ENCODE results near the gene SPRR1B. TPM values are rescaled to one million over a fixed set of nuclear protein-coding genes. Genes with fewer than 3 reads are reported as not detected.

SPRR1B gene
- total and polyA plus RNA-seq, 2 donors (not counting 1 experiment from before 2014, with no cell fraction given): not detected

DNA sequence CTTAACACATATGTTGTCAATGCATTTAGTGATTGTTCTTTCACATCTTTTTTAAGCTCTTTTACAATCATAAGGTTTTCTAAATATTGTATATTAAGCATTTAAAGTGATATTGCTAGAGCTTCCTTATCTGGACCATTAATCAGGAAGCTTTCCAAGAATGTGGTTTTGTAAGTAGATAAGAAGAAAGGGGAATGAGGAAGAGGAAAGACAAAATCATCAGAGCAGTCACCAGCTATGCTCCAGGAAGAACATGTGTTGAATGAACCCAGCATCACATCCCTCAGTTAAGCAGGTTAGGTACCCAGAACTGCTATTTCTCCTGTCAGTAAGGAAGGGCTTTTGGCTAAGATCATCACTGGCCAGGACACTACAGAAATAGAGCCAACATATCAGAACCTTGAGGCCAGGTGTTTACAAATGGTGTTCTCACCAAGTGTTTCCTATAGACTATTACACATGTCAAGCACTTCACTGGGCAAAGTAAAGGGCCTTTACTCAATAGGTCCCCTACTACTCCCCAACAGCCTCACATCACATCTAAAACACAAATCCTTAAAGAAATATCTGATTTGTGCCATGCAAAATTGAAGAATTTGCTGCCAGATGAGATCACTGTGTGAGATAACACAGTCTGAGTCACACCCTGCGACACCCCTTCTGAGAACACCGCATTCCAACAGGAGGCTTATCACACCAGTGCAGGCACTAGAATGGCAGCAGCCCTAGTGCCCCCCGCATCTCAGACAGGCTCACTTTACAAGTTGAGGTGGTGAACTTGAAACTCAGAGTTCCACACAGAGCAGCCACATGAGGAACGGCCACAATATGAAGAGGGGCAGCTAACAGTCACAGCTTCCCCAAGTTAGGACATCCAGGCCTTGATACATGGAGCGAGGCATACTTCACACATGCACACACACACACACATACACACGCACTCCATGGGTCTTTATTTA lies 28.1 kb downstream of the SPRR1B start:
- CTCF ChIA-PET: no interaction called here

DNA sequence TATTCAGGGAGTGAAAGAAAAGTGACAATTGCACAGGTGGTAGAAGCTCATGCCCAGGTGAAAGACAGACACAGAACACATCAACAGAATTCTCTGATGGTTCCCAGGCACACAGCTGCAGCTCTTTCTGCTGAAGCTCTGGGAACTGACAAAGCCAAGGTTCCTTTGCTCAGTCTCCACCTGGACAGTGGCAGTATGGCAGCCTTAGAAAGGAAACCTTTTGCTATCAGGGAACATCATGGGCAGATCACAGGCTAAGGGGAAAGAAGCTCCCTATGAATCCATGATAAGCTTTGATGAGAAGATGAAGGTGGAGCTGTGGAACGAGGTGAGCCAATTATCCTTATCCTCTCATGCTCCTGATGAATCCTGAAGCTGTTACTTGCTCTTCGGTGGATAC lies 39.2 kb downstream of the SPRR1B start:
- Histone ChIP-seq H3K79me2 (ENCODE audit: control insufficient read depth, insufficient read depth, low read length) (no peaks in the 10 kb centered on the region), H3K9ac (ENCODE audit: low read length) (no peak overlapping the region), H3K27me3 (replicated peaks in 1 of 4; ENCODE audit: control extremely low read depth in 1 of 4, control insufficient read depth in 3 of 4, insufficient read depth in 4 of 4, low read length in 3 of 4) (no peaks in the 10 kb centered on the region), H4K20me1 (ENCODE audit: control insufficient read depth, insufficient read depth, low read length, poor library complexity, severe bottlenecking) (no peaks in the 10 kb centered on the region), H2AFZ (ENCODE audit: insufficient read depth, low read depth, low read length, poor library complexity, severe bottlenecking) (no peak overlapping the region), H3K27ac (ENCODE audit: low read length in 2 of 2) (no peak overlapping the region), H3K4me3 (ENCODE audit: control extremely low read depth in 1 of 5, extremely low read depth in 1 of 5, insufficient read depth in 1 of 5, low read depth in 2 of 5, low read length in 4 of 5) (no peak overlapping the region), H3K9me3 (ENCODE audit: control extremely low read depth in 1 of 3, control insufficient read depth in 2 of 3, insufficient read depth in 1 of 3, low read length in 2 of 3) (no peaks in the 10 kb centered on the region), H3K4me1 (ENCODE audit: control insufficient read depth in 2 of 2, insufficient read depth in 2 of 2, low read length in 2 of 2) (no peaks in the 10 kb centered on the region), H3K4me2 (replicated peaks; ENCODE audit: low read depth, low read length, poor library complexity, severe bottlenecking) (no peak overlapping the region), H3K36me3 (replicated peaks in 1 of 2; ENCODE audit: control extremely low read depth in 1 of 2, control insufficient read depth in 1 of 2, extremely low read depth in 1 of 2, insufficient read depth in 2 of 2, low read length in 1 of 2) (no peaks in the 10 kb centered on the region)
- Mint-ChIP-seq H3K27me3 (peaks cover 25% of the 10 kb centered on the region), H3K4me1 (no peaks in the 10 kb centered on the region), H3K9me3 (ENCODE audit: insufficient read depth) (no peaks in the 10 kb centered on the region), H3K27ac (no peak overlapping the region), H3K4me3 (no peak overlapping the region)
- CTCF ChIA-PET: no interaction called here
- TF ChIP-seq EZH2 (IDR thresholded peaks at IDR 0.05; ENCODE audit: borderline replicate concordance, insufficient read depth, low read depth, low read length, poor library complexity, severe bottlenecking): no peak
- TF ChIP-seq, protein P1, sequence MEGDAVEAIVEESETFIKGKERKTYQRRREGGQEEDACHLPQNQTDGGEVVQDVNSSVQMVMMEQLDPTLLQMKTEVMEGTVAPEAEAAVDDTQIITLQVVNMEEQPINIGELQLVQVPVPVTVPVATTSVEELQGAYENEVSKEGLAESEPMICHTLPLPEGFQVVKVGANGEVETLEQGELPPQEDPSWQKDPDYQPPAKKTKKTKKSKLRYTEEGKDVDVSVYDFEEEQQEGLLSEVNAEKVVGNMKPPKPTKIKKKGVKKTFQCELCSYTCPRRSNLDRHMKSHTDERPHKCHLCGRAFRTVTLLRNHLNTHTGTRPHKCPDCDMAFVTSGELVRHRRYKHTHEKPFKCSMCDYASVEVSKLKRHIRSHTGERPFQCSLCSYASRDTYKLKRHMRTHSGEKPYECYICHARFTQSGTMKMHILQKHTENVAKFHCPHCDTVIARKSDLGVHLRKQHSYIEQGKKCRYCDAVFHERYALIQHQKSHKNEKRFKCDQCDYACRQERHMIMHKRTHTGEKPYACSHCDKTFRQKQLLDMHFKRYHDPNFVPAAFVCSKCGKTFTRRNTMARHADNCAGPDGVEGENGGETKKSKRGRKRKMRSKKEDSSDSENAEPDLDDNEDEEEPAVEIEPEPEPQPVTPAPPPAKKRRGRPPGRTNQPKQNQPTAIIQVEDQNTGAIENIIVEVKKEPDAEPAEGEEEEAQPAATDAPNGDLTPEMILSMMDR (IDR thresholded peaks at IDR 0.05): no peak
- intact Hi-C loops (cut with micrococcal nuclease): no loop called here
- no peak for DNase-seq
- POLR2A ChIA-PET: no interaction called here
- ATAC-seq (ENCODE audit: low read depth): no peak
- no CpG with 5 or more reads among the region's 2 CpGs for WGBS (ENCODE audit: insufficient coverage)

More for the DNA sequence above, 28.1 kb downstream of the SPRR1B start:
- Histone ChIP-seq H3K9me3 (ENCODE audit: control extremely low read depth in 1 of 3, control insufficient read depth in 2 of 3, insufficient read depth in 1 of 3, low read length in 2 of 3) (peaks cover 0 to 1% (median 0%) of the 10 kb centered on the region in 3 donors), H3K4me2 (replicated peaks; ENCODE audit: low read depth, low read length, poor library complexity, severe bottlenecking) (no peak overlapping the region), H3K36me3 (replicated peaks in 1 of 2; ENCODE audit: control extremely low read depth in 1 of 2, control insufficient read depth in 1 of 2, extremely low read depth in 1 of 2, insufficient read depth in 2 of 2, low read length in 1 of 2) (no peaks in the 10 kb centered on the region), H3K27ac (ENCODE audit: low read length in 2 of 2) (no peak overlapping the region), H3K9ac (ENCODE audit: low read length) (no peak overlapping the region), H3K4me1 (ENCODE audit: control insufficient read depth in 2 of 2, insufficient read depth in 2 of 2, low read length in 2 of 2) (no peaks in the 10 kb centered on the region), H3K79me2 (ENCODE audit: control insufficient read depth, insufficient read depth, low read length) (no peaks in the 10 kb centered on the region), H4K20me1 (ENCODE audit: control insufficient read depth, insufficient read depth, low read length, poor library complexity, severe bottlenecking) (no peaks in the 10 kb centered on the region), H3K4me3 (ENCODE audit: control extremely low read depth in 1 of 5, extremely low read depth in 1 of 5, insufficient read depth in 1 of 5, low read depth in 2 of 5, low read length in 4 of 5) (no peak overlapping the region), H3K27me3 (replicated peaks in 1 of 4; ENCODE audit: control extremely low read depth in 1 of 4, control insufficient read depth in 3 of 4, insufficient read depth in 4 of 4, low read length in 3 of 4) (peaks cover 0 to 11% (median 3%) of the 10 kb centered on the region in 4 experiments), H2AFZ (ENCODE audit: insufficient read depth, low read depth, low read length, poor library complexity, severe bottlenecking) (no peak overlapping the region)
- Mint-ChIP-seq H3K27ac (no peak overlapping the region), H3K4me1 (no peaks in the 10 kb centered on the region), H3K4me3 (no peak overlapping the region), H3K27me3 (peaks cover 39% of the 10 kb centered on the region), H3K9me3 (ENCODE audit: insufficient read depth) (no peaks in the 10 kb centered on the region)
- 45% methylated on average over 5 of the region's 6 CpGs for WGBS (ENCODE audit: insufficient coverage)
- DNase-seq: no peak
- intact Hi-C loops (cut with micrococcal nuclease): no loop called here
- TF ChIP-seq, protein P1 (IDR thresholded peaks at IDR 0.05): no peak
- no peak for TF ChIP-seq EZH2 (IDR thresholded peaks at IDR 0.05; ENCODE audit: borderline replicate concordance, insufficient read depth, low read depth, low read length, poor library complexity, severe bottlenecking)
- no peak for ATAC-seq (ENCODE audit: low read depth)
- POLR2A ChIA-PET: no interaction called here

All from B cell (primary cell).